PC-3 (cell line): ENCODE results near the gene SCYGR7.

Source experiments
- EZH2 ChIP-seq: fragments of 300-600 bp; sonication (generic); IDR thresholded peaks from one replicate; pipeline ENCODE4 v1.6.1; 2017; ENCODE audit warnings: antibody characterized with exemption, mild to moderate bottlenecking, low read length; ENCODE audit not compliant: unreplicated experiment
- TF ChIP-seq, protein P1 (sequence below): fragments of 300-600 bp; sonication (generic); conservative IDR thresholded peaks from 2 replicates; pipeline ENCODE4 v1.5.1; 2017; ENCODE audit warnings: antibody characterized with exemption, low read depth, mild to moderate bottlenecking, low read length

GRCh38 chr2:227703280-227703732, 24.8 kb upstream of the SCYGR7 start:
- TF ChIP-seq, protein P1, sequence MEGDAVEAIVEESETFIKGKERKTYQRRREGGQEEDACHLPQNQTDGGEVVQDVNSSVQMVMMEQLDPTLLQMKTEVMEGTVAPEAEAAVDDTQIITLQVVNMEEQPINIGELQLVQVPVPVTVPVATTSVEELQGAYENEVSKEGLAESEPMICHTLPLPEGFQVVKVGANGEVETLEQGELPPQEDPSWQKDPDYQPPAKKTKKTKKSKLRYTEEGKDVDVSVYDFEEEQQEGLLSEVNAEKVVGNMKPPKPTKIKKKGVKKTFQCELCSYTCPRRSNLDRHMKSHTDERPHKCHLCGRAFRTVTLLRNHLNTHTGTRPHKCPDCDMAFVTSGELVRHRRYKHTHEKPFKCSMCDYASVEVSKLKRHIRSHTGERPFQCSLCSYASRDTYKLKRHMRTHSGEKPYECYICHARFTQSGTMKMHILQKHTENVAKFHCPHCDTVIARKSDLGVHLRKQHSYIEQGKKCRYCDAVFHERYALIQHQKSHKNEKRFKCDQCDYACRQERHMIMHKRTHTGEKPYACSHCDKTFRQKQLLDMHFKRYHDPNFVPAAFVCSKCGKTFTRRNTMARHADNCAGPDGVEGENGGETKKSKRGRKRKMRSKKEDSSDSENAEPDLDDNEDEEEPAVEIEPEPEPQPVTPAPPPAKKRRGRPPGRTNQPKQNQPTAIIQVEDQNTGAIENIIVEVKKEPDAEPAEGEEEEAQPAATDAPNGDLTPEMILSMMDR, result no peak
- no peak for TF ChIP-seq EZH2
